Putamen (tissue), 1 donor: ENCODE results near the gene GXYLT2.

Experiments
- DNase-seq: peaks from one replicate; pipeline ENCODE4 v3.0.0-alpha.2; 2016; ENCODE audit warnings: low spot score

GXYLT2 gene

DNA sequence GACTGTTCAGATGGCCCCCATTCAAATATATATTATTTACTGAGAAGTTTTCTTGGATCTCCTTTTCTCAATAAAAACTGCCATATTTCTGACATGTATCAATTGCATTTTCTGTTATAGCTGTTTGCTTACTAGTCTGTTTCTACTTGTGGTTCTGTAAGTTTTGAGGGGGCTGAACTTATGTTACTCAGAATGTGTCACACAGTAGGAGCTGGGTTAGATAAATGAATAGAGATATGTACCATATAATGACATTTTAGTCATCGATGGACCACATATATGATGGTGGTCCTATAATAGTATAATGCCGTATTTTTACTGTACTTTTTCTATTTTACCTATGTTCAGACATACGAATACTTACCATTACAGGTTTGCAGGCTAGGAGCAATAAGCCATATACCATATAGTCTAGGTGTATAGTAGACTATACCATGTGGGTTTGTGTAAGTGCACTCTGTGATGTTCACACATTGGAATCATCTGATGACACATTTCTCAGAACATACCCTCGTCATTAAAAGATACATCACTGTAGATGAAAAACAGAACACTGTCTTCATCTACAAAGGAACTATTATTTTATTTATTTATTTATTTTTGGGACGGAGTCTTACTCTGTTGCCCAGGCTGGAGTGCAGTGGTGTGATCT is 131.1 kb downstream of the GXYLT2 start:
- DNase-seq, result no peak

DNA sequence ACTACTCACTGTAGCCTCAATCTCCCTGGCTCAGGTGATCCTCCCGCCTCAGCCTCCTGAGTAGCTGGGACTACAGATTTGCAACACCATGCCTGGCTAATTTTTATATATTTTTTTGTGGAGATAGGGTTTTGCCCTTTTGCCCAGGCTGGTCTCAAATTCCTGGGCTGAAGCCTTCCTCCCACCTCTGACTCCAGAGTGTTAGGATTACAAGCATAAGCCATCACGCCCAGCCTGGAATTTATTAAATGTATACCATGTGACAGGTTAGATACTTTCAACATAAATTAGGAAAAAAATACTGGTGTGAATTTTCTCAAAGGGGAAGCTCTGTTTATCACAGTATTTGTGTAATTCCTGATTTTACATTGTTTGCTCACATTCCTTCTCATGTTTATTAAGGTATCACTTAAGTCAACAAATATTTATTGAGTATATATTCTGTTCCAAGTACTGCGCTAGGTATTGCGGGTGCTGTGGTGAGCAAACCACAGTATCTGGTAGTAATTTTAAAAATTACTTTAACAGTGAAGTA is 133.5 kb downstream of the GXYLT2 start:
- DNase-seq, result no peak

DNA sequence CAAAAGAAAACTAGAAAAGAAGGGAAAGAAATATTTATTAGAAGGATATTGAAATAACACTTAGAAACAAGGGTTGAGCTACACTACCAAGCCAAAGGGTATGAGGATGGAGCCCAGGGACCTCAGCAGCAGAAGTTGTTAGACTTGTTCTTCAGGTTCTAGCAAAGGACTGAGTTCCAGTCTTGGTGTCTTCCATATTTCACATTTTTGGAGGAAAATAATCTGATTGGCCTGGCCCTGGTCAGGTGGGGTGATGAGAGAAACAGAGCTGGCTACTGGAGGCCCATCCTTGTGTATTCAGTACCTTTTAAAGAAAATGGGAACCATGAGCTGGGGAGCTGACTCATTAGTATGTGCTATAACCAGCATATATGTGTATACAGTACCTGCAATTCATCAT is 137.0 kb downstream of the GXYLT2 start:
- no peak for DNase-seq

DNA sequence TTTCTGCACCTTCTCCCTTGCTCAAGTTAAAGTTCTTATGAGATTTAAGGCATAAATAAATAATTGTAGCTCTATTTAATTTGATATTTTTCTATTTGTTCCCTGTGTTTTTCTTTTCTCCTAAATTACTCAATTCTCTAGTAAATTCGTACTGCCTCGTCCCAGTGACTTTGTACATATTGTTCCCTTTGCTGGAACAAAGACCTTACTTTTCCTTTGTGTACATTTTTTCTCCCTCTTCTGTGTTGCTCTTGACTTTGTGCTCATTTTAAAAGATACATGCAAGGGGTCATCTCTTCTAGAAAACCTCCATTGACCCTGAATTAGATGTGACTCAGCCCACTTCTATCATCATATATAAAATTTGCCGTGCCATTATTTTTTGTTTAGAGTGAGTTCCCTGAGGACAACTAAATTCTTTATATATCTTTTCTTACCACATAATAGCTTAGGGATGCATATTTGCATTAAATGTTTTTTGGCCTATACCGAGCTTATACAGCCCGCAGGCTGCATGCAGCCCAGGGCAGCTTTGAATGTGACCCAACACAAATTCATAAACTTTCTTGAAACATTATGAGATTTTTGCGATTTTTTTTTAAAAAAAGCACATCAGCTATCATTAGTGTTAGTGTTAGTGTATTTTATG is 138.4 kb downstream of the GXYLT2 start:
- peak; percentile 12 for DNase-seq
